Measurements from ENCODE around the gene VRK2. TPM values are rescaled to one million over a fixed set of nuclear protein-coding genes. Genes with fewer than 3 reads are reported as not detected.
"Not testable (repeated sequence)": the region's sequence is repeated elsewhere in the genome, so short reads cannot be mapped to it uniquely, and the experiment has no call there.

The VRK2 gene
- polyA plus RNA-seq, 3 donors, result 13.5 to 31.6 (median 21.4) TPM

DNA sequence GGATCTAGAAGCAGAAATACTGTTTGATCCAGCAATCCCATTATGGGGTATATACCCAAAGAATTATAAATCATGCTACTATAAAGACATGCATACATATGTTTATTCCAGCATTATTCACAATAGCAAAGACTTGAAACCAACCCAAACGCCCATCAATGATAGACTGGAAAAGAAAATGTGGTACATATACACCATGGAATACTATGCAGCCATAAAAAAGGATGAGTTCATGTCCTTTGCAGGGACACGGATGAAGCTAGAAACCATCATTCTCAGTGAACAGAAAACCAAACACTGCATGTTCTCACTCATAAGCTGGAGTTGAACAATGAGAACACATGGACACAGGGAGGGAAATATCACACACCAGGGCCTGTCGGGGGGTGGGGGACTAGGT, 133.6 kb downstream of the VRK2 start:
- DNase-seq; H3K4me1 ChIP-seq (ENCODE audit: control insufficient read depth in 1 of 2, insufficient read depth in 2 of 2, low read length in 2 of 2); H3K9me3 Mint-ChIP-seq; H3K36me3 ChIP-seq (replicated peaks in 1 of 2; ENCODE audit: control insufficient read depth in 1 of 2, insufficient read depth in 2 of 2, low read length in 2 of 2); H3K27me3 ChIP-seq (ENCODE audit: control insufficient read depth in 2 of 2, insufficient read depth in 2 of 2, low read length in 2 of 2); H3K4me1 Mint-ChIP-seq; H3K79me2 ChIP-seq (ENCODE audit: insufficient read depth, low read length); H4K20me1 ChIP-seq (ENCODE audit: insufficient read depth, low read length); H3K9ac ChIP-seq (ENCODE audit: insufficient read depth, low read length, poor library complexity, severe bottlenecking); H2AFZ ChIP-seq (ENCODE audit: insufficient read depth, low read depth, low read length, poor library complexity, severe bottlenecking); H3K4me3 Mint-ChIP-seq; H3K4me2 ChIP-seq (replicated peaks; ENCODE audit: extremely low read depth, low read length, poor library complexity, severe bottlenecking); H3K4me3 ChIP-seq (replicated peaks in 1 of 3; ENCODE audit: low read depth in 2 of 3, low read length in 3 of 3); H3K27ac ChIP-seq (ENCODE audit: low read depth in 1 of 2, low read length in 2 of 2); intact Hi-C loops (cut with micrococcal nuclease); H3K27me3 Mint-ChIP-seq (ENCODE audit: low read depth in 3 of 3); H3K27ac Mint-ChIP-seq; H3K9me3 ChIP-seq (replicated peaks in 1 of 2; ENCODE audit: control insufficient read depth in 1 of 2, insufficient read depth in 1 of 2, low read length in 2 of 2): not testable (repeated sequence)
- WGBS (ENCODE audit: insufficient coverage), result no CpG with 5 or more reads among the region's 3 CpGs
- H3K36me3 Mint-ChIP-seq, result peaks cover 12 to 13% of the 10 kb centered on the region in 2 donors

GRCh38 chr2:58180635-58181034, 134.0 kb downstream of the VRK2 start:
- WGBS (ENCODE audit: insufficient coverage), result no CpG with 5 or more reads among the region's 5 CpGs
- intact Hi-C loops (cut with micrococcal nuclease), result no loop called here
- Mint-ChIP-seq H3K9me3 (peaks cover 2 to 9% (median 4%) of the 10 kb centered on the region in 7 donors), H3K27me3 (ENCODE audit: low read depth in 3 of 3) (no peaks in the 10 kb centered on the region), H3K36me3 (peaks cover 12 to 13% of the 10 kb centered on the region in 2 donors), H3K4me1 (no peaks in the 10 kb centered on the region), H3K27ac (no peak overlapping the region), H3K4me3 (no peak overlapping the region)
- Histone ChIP-seq H3K4me2 (replicated peaks; ENCODE audit: extremely low read depth, low read length, poor library complexity, severe bottlenecking) (no peak overlapping the region), H3K27ac (ENCODE audit: low read depth in 1 of 2, low read length in 2 of 2) (no peak overlapping the region), H4K20me1 (ENCODE audit: insufficient read depth, low read length) (no peaks in the 10 kb centered on the region), H2AFZ (ENCODE audit: insufficient read depth, low read depth, low read length, poor library complexity, severe bottlenecking) (no peak overlapping the region), H3K9me3 (replicated peaks in 1 of 2; ENCODE audit: control insufficient read depth in 1 of 2, insufficient read depth in 1 of 2, low read length in 2 of 2) (no peaks in the 10 kb centered on the region), H3K27me3 (ENCODE audit: control insufficient read depth in 2 of 2, insufficient read depth in 2 of 2, low read length in 2 of 2) (no peaks in the 10 kb centered on the region), H3K36me3 (replicated peaks in 1 of 2; ENCODE audit: control insufficient read depth in 1 of 2, insufficient read depth in 2 of 2, low read length in 2 of 2) (no peaks in the 10 kb centered on the region), H3K4me3 (replicated peaks in 1 of 3; ENCODE audit: low read depth in 2 of 3, low read length in 3 of 3) (no peak overlapping the region), H3K79me2 (ENCODE audit: insufficient read depth, low read length) (no peaks in the 10 kb centered on the region), H3K9ac (ENCODE audit: insufficient read depth, low read length, poor library complexity, severe bottlenecking) (no peak overlapping the region), H3K4me1 (ENCODE audit: control insufficient read depth in 1 of 2, insufficient read depth in 2 of 2, low read length in 2 of 2) (no peaks in the 10 kb centered on the region)
- TF ChIP-seq, protein P1, sequence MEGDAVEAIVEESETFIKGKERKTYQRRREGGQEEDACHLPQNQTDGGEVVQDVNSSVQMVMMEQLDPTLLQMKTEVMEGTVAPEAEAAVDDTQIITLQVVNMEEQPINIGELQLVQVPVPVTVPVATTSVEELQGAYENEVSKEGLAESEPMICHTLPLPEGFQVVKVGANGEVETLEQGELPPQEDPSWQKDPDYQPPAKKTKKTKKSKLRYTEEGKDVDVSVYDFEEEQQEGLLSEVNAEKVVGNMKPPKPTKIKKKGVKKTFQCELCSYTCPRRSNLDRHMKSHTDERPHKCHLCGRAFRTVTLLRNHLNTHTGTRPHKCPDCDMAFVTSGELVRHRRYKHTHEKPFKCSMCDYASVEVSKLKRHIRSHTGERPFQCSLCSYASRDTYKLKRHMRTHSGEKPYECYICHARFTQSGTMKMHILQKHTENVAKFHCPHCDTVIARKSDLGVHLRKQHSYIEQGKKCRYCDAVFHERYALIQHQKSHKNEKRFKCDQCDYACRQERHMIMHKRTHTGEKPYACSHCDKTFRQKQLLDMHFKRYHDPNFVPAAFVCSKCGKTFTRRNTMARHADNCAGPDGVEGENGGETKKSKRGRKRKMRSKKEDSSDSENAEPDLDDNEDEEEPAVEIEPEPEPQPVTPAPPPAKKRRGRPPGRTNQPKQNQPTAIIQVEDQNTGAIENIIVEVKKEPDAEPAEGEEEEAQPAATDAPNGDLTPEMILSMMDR (IDR thresholded peaks at IDR 0.05), result no peak
- DNase-seq, result no peak

All from CD14-positive monocyte (primary cell).